T-helper 1 cell treated with Interleukin-12 subunit alpha and Interleukin-12 subunit beta and Interleukin-4 antibody, amounts not matched to agents 30 μg/mL and 1 μg/mL, for 36 hours (primary cell): Measurements from ENCODE around the gene HBA2.
"Not testable (repeated sequence)": the region's sequence is repeated elsewhere in the genome, so short reads cannot be mapped to it uniquely, and the experiment has no call there.

ENCODE experiments used
- H3K27ac Mint-ChIP-seq: one replicate; pipeline ENCODE4 v1.8.0; 2021; ENCODE audit warnings: mild to moderate bottlenecking, mixed read lengths
- H3K27me3 Mint-ChIP-seq: one replicate; pipeline ENCODE4 v1.8.0; 2021; ENCODE audit warnings: low read depth, mixed read lengths
- H3K36me3 Mint-ChIP-seq: one replicate; pipeline ENCODE4 v1.8.0; 2021; ENCODE audit warnings: low read depth, mixed read lengths
- H3K4me1 Mint-ChIP-seq: one replicate; pipeline ENCODE4 v1.8.0; 2021; ENCODE audit warnings: low read depth, mixed read lengths
- H3K4me3 Mint-ChIP-seq: one replicate; pipeline ENCODE4 v1.8.0; 2021; ENCODE audit warnings: mild to moderate bottlenecking, moderate library complexity, mixed read lengths
- H3K9me3 Mint-ChIP-seq: one replicate; pipeline ENCODE4 v1.8.0; 2021; ENCODE audit warnings: mixed read lengths

The HBA2 gene

GRCh38 chr16:188674-189073, 16.0 kb downstream of the HBA2 start:
- Mint-ChIP-seq H3K4me1 (peaks cover 8% of the 10 kb centered on the region), H3K27ac (no peak overlapping the region), H3K9me3 (no peaks in the 10 kb centered on the region), H3K36me3 (peaks cover 25% of the 10 kb centered on the region), H3K4me3 (no peak overlapping the region), H3K27me3 (no peaks in the 10 kb centered on the region)

- Mint-ChIP-seq H3K27me3 (no peaks in the 10 kb centered on the region), H3K36me3 (peaks cover 27% of the 10 kb centered on the region), H3K4me3 (no peak overlapping the region), H3K27ac (no peak overlapping the region), H3K4me1 (peaks cover 8% of the 10 kb centered on the region), H3K9me3 (no peaks in the 10 kb centered on the region)
Observed at GRCh38 chr16:189604-190186, 17.0 kb downstream of the HBA2 start.

- no peaks in the 10 kb centered on the region for H3K27me3 Mint-ChIP-seq
- peaks cover 32% of the 10 kb centered on the region for H3K36me3 Mint-ChIP-seq
- peaks cover 8% of the 10 kb centered on the region for H3K4me1 Mint-ChIP-seq
- no peaks in the 10 kb centered on the region for H3K9me3 Mint-ChIP-seq
- H3K4me3 Mint-ChIP-seq, result no peak overlapping the region
- H3K27ac Mint-ChIP-seq, result no peak overlapping the region
Observed at GRCh38 chr16:191831-192230, 19.2 kb downstream of the HBA2 start.

- H3K4me3 Mint-ChIP-seq, result no peak overlapping the region
- H3K9me3 Mint-ChIP-seq, result no peaks in the 10 kb centered on the region
- no peaks in the 10 kb centered on the region for H3K27me3 Mint-ChIP-seq
- peaks cover 8% of the 10 kb centered on the region for H3K4me1 Mint-ChIP-seq
- H3K27ac Mint-ChIP-seq, result no peak overlapping the region
- peaks cover 32% of the 10 kb centered on the region for H3K36me3 Mint-ChIP-seq
Observed at GRCh38 chr16:192686-193085, 20.0 kb downstream of the HBA2 start.

- peaks cover 35% of the 10 kb centered on the region for H3K36me3 Mint-ChIP-seq
- H3K4me3 Mint-ChIP-seq, result no peak overlapping the region
- no peaks in the 10 kb centered on the region for H3K27me3 Mint-ChIP-seq
- H3K27ac Mint-ChIP-seq, result no peak overlapping the region
- peaks cover 8% of the 10 kb centered on the region for H3K4me1 Mint-ChIP-seq
- no peaks in the 10 kb centered on the region for H3K9me3 Mint-ChIP-seq
Observed at GRCh38 chr16:193441-193840, 20.8 kb downstream of the HBA2 start.

GRCh38 chr16:194516-194915, 21.8 kb downstream of the HBA2 start:
- Mint-ChIP-seq H3K4me1 (no peaks in the 10 kb centered on the region), H3K9me3 (no peaks in the 10 kb centered on the region), H3K27me3 (no peaks in the 10 kb centered on the region), H3K27ac (no peak overlapping the region), H3K36me3 (peaks cover 30% of the 10 kb centered on the region), H3K4me3 (no peak overlapping the region)

- H3K9me3 Mint-ChIP-seq, result no peaks in the 10 kb centered on the region
- no peaks in the 10 kb centered on the region for H3K27me3 Mint-ChIP-seq
- no peaks in the 10 kb centered on the region for H3K4me1 Mint-ChIP-seq
- no peak overlapping the region for H3K27ac Mint-ChIP-seq
- no peak overlapping the region for H3K4me3 Mint-ChIP-seq
- peaks cover 13% of the 10 kb centered on the region for H3K36me3 Mint-ChIP-seq
Observed at GRCh38 chr16:200388-200787, 27.7 kb downstream of the HBA2 start.

- H3K4me1 Mint-ChIP-seq, result peaks cover 11% of the 10 kb centered on the region
- peaks cover 23% of the 10 kb centered on the region for H3K36me3 Mint-ChIP-seq
- H3K4me3 Mint-ChIP-seq, result no peak overlapping the region
- no peaks in the 10 kb centered on the region for H3K9me3 Mint-ChIP-seq
- H3K27ac Mint-ChIP-seq, result no peak overlapping the region
- no peaks in the 10 kb centered on the region for H3K27me3 Mint-ChIP-seq
Observed at GRCh38 chr16:203246-203645, 30.6 kb downstream of the HBA2 start.

GRCh38 chr16:204046-204445, 31.4 kb downstream of the HBA2 start:
- H3K9me3 Mint-ChIP-seq, H3K27ac Mint-ChIP-seq: not testable (repeated sequence)
- H3K36me3 Mint-ChIP-seq, result peaks cover 25% of the 10 kb centered on the region

GRCh38 chr16:209359-209758, 36.7 kb downstream of the HBA2 start:
- H3K36me3 Mint-ChIP-seq, result peaks cover 27% of the 10 kb centered on the region
- H3K4me3 Mint-ChIP-seq, H3K9me3 Mint-ChIP-seq, H3K27ac Mint-ChIP-seq, H3K27me3 Mint-ChIP-seq: not testable (repeated sequence)
- peaks cover 11% of the 10 kb centered on the region for H3K4me1 Mint-ChIP-seq

More at GRCh38 chr16:204046-204445, 31.4 kb downstream of the HBA2 start:
- not testable (repeated sequence) for H3K27me3 Mint-ChIP-seq, H3K4me3 Mint-ChIP-seq
- peaks cover 11% of the 10 kb centered on the region for H3K4me1 Mint-ChIP-seq

GRCh38 chr16:211631-212180, 39.0 kb downstream of the HBA2 start:
- not testable (repeated sequence) for H3K4me1 Mint-ChIP-seq, H3K27me3 Mint-ChIP-seq, H3K9me3 Mint-ChIP-seq, H3K4me3 Mint-ChIP-seq, H3K27ac Mint-ChIP-seq
- peaks cover 18% of the 10 kb centered on the region for H3K36me3 Mint-ChIP-seq

GRCh38 chr16:212999-213398, 40.3 kb downstream of the HBA2 start:
- Mint-ChIP-seq H3K9me3 (no peaks in the 10 kb centered on the region), H3K36me3 (peaks cover 17% of the 10 kb centered on the region), H3K4me1 (peaks cover 1% of the 10 kb centered on the region), H3K27ac (no peak overlapping the region), H3K27me3 (no peaks in the 10 kb centered on the region), H3K4me3 (no peak overlapping the region)

GRCh38 chr16:220021-220420, 47.3 kb downstream of the HBA2 start:
- no peaks in the 10 kb centered on the region for H3K9me3 Mint-ChIP-seq
- no peaks in the 10 kb centered on the region for H3K4me1 Mint-ChIP-seq
- H3K36me3 Mint-ChIP-seq, result peaks cover 16% of the 10 kb centered on the region
- H3K27ac Mint-ChIP-seq, result no peak overlapping the region
- no peak overlapping the region for H3K4me3 Mint-ChIP-seq
- H3K27me3 Mint-ChIP-seq, result no peaks in the 10 kb centered on the region
